NT2/D1 (cell line): ENCODE measurements around the gene MBP.

ENCODE experiments used
- DNase-seq: peaks from one replicate; pipeline ENCODE4 v3.0.0-alpha.2; 2011; ENCODE audit warnings: low read depth, low spot score
- H3K27me3 ChIP-seq: 2 replicates; pipeline ENCODE4 v1.6.0; 2011; ENCODE audit warnings: mild to moderate bottlenecking; ENCODE audit not compliant: insufficient read length, insufficient read depth
- H3K36me3 ChIP-seq: 2 replicates; pipeline ENCODE4 v1.6.1; 2011; ENCODE audit warnings: mild to moderate bottlenecking, low read length, mixed read lengths; ENCODE audit not compliant: insufficient read depth, insufficient read length
- H3K4me1 ChIP-seq: 2 replicates; pipeline ENCODE4 v1.5.1; 2011; ENCODE audit not compliant: insufficient read depth, insufficient read length
- H3K4me3 ChIP-seq: 2 replicates; pipeline ENCODE4 v1.5.1; 2011; ENCODE audit warnings: low read depth; ENCODE audit not compliant: insufficient read length
- H3K9ac ChIP-seq: 2 replicates; pipeline ENCODE4 v1.6.0; 2011; ENCODE audit warnings: low read depth; ENCODE audit not compliant: insufficient read length
- H3K9me3 ChIP-seq: 2 replicates; pipeline ENCODE4 v1.5.1; 2011; ENCODE audit warnings: mild to moderate bottlenecking, low read length; ENCODE audit not compliant: insufficient read depth
- SUZ12 ChIP-seq: IDR thresholded peaks from 2 replicates; pipeline ENCODE4 v1.6.1; 2011; ENCODE audit not compliant: insufficient read length, insufficient read depth; ENCODE audit errors: extremely low read depth
- YY1 ChIP-seq: IDR thresholded peaks from 2 replicates; pipeline ENCODE4 v1.6.1; 2011; ENCODE audit not compliant: insufficient read length, insufficient read depth
- ZNF274 ChIP-seq: IDR thresholded peaks from 2 replicates; pipeline ENCODE4 v1.6.1; 2011; ENCODE audit warnings: mild to moderate bottlenecking, low read depth, low read length

Gene MBP

DNA sequence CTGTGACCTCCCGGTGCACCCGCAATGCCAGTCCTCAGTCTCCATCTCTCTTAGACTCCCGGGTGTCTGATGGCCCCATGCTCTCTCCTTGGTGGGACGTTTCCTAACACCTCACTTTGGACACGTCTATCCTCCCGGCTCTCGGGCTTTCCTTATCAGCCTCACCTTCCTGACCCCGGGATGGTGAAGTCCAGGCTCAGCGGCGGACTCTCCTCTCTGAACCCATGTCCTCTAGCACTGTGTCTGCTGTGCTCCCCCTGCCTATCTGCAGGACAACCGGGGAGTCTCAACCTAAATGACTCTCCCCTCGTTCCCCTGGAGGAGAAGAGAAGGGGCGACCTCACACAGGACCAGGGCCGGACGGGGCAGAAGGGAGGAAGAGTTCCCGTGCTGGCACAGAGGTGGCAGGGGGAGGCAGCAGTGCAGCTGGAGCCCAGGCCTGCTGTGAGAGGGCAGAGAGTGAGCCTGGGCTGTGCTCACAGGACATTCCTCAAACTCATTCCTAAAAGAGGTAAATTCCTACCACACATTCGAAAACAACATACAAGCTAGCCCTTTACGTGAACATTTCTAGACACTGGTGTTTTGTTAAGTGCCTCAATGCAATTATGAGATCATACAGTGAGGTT, 41.9 kb downstream of the MBP start:
- no peak for TF ChIP-seq ZNF274
- no peak for TF ChIP-seq SUZ12
- TF ChIP-seq YY1, result no peak
- H3K4me1 ChIP-seq, result peaks cover 8% of the 10 kb centered on the region
- no peak for DNase-seq
- no peaks in the 10 kb centered on the region for H3K9me3 ChIP-seq
- no peaks in the 10 kb centered on the region for H3K36me3 ChIP-seq
- H3K9ac ChIP-seq, result no peak overlapping the region
- peaks cover 15% of the 10 kb centered on the region for H3K27me3 ChIP-seq
- no peak overlapping the region for H3K4me3 ChIP-seq

DNA sequence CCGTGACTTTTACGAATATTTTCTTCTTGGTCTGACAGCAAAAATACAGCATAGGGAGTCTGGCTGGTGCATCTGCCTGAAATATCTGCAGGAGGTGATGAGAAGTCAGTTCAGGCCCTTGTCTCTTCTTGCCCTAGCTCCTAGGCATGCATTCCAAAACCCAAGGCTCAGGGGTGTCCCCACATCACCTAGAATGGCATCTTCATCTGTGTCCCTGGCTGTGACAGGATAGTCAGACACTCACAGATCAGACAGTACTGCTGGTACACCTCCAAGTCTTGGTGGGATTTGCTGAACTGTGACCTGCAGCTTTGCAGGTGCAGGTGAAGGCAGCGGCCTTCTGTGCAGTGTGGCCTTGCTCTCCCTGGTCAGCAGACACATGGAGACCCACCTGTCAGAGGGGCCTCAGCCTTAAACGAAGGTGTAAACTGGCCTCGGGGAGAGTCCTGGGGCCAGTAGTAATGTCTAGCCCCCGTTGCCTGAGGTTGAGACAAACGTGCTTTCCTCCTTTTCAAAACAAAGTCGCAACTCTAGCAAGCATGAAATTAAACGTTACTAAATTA, 42.8 kb downstream of the MBP start:
- Histone ChIP-seq H3K27me3 (peaks cover 18% of the 10 kb centered on the region), H3K9ac (no peak overlapping the region), H3K36me3 (no peaks in the 10 kb centered on the region), H3K4me1 (peaks cover 8% of the 10 kb centered on the region), H3K9me3 (no peaks in the 10 kb centered on the region), H3K4me3 (no peak overlapping the region)
- TF ChIP-seq SUZ12, result no peak
- no peak for TF ChIP-seq YY1
- TF ChIP-seq ZNF274, result no peak
- DNase-seq, result no peak

DNA sequence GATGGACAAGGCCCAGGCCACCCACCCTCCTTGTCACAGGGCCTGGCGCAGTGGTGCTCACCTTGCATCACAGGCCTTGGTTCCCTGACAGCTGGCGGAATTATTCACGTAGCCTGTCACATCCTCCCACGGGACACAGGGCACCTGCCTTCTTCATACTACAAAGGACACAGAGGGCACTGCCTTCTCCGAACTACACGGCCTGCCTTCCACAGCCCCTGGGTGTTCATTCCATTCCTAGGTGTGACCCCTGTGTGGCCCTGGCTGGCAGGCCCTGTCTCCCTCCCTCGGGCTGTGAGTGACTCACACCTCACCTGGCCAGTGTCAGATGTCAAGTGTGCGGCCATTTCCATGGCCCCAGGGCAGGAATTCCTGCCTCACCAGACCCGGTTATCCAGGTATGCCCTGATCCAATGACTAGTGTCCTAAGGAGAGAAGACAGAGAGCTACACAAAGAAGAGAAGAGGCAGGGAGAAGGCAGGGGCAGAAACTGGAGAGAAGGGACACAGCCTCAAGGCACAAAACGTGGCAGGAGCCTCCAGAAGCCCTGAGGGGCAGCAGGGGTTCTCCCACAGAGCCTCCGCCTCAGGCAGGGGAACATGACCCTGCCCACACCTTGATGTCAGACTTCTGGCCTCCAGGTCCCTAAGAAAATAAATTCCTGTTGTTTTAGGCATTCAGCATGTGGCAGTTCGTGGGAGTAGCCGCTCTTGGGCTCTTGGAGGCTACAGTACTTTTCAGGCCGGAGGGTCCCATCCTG, 43.4 kb downstream of the MBP start:
- TF ChIP-seq YY1 (no peak), SUZ12 (no peak), ZNF274 (no peak)
- Histone ChIP-seq H3K4me3 (no peak overlapping the region), H3K27me3 (peaks cover 18% of the 10 kb centered on the region), H3K9ac (no peak overlapping the region), H3K9me3 (no peaks in the 10 kb centered on the region), H3K36me3 (no peaks in the 10 kb centered on the region), H3K4me1 (peaks cover 8% of the 10 kb centered on the region)
- no peak for DNase-seq

DNA sequence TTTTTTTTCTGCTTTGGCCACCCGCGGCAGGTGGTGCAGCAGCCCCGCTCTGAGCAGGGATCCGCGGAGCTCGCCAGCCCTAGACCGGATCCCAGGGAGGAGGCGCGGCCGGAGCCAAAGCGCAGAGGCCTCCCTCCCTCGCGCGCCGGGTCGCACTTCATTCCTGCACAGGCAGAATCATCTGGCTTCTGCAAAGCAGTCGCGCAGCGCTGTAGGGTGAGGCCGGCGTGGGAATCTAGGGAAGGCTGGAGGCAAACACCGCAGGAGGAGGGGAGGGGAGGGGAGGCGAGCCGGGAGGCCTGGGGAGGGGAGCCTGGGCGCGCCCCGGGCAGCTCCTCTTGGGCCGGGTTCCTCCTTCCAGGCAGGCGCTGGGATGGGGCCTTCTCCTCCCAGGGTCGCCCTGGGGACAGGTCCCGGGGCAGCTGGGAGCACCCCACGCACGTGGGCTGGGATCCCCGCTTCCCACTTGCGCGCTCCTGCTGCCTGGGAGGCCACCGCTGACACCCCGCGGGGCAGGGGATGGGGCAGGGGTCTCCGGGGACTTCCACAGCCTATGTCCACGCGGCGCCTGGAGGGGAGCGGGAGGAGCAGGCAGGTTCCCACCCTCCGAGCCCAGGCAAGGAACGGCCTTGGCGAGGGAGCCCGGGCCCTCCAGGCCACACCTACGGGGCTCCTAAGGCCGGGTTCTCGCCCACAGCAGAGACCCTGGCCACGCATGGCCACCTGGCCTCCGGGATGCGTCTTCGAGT, 45.0 kb downstream of the MBP start:
- Histone ChIP-seq H3K9ac (no peak overlapping the region), H3K4me1 (peaks cover 8% of the 10 kb centered on the region), H3K4me3 (peak overlapping the region; percentile 21), H3K9me3 (no peaks in the 10 kb centered on the region), H3K36me3 (no peaks in the 10 kb centered on the region), H3K27me3 (peaks cover 18% of the 10 kb centered on the region)
- TF ChIP-seq ZNF274 (no peak), YY1 (no peak), SUZ12 (no peak)
- no peak for DNase-seq

DNA sequence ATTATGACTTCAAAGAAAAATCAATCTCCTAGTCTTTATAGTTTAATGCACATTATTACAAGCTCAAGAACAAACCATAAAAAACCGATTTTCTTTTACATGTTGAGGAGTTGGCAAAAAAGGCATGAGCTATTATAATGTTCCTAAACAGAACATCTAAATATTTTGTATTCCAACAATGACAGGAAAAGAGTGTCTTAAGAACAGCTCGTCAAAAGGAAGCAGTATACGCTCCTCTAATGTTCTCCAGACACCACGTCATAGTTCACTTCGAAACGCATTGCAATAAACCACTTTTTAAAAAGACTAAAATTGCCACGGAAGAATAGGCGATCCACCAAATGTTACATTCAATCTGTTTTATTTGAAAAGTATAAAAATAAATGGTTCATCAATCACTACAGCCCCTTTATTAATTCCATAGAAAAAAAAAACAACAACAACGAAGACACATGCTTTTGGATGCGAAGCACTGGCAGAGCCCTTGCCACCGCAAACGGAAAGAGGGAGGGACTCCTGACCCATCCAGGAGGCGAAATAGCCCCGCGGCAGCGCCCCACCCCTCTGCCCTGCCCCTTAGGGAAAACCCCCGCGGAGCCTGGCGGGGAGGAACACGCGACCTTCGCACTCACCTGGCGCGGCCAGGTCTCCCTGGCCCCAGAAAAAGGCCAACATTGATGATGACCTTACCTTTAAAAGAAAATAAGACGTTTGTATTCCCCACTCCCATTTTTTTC, 45.8 kb downstream of the MBP start:
- peak overlapping the region; percentile 21 for H3K4me3 ChIP-seq
- H3K9me3 ChIP-seq, result no peaks in the 10 kb centered on the region
- H3K27me3 ChIP-seq, result peaks cover 18% of the 10 kb centered on the region
- no peak overlapping the region for H3K9ac ChIP-seq
- no peak for DNase-seq
- TF ChIP-seq SUZ12 (no peak), ZNF274 (no peak), YY1 (no peak)
- H3K36me3 ChIP-seq, result no peaks in the 10 kb centered on the region
- H3K4me1 ChIP-seq, result peaks cover 8% of the 10 kb centered on the region

DNA sequence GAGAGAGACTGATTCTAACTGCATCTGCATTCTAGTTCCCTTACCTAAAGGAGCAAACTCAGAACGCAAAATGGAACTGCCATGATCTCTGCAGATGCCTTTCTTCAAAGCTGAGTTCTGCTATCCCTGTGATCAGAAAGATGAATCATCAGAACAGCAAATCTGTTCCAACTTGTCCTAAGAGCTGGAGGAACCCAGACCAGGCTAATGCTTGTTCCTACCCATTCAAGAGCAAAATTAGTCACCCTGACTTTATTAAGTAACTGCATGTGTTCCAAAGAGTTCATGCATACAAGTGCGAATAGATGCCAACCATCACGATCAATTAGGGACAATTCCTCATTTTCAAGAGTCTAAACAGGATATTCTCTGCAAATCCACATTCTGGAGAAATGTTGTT, 46.5 kb downstream of the MBP start:
- H3K9ac ChIP-seq, result no peak overlapping the region
- TF ChIP-seq YY1 (no peak), ZNF274 (no peak), SUZ12 (no peak)

More for the DNA sequence above, 46.5 kb downstream of the MBP start:
- Histone ChIP-seq H3K36me3 (no peaks in the 10 kb centered on the region), H3K4me3 (no peak overlapping the region), H3K9me3 (no peaks in the 10 kb centered on the region), H3K27me3 (peaks cover 18% of the 10 kb centered on the region), H3K4me1 (peaks cover 8% of the 10 kb centered on the region)
- DNase-seq, result no peak
